GM12878 (cell line): ENCODE results near the gene SNRPA1. TPM values are rescaled to one million over a fixed set of nuclear protein-coding genes. Genes with fewer than 3 reads are reported as not detected.
A peak's percentile ranks its signal among the peaks of the same experiment; 100 is the strongest.

Experiments used
- ATAC-seq: fragments of 200-7000 bp; cut with Tn5 transposase; 3 replicates; pipeline ENCODE4 v1.9.1; 2020; ENCODE audit warnings: mild to moderate bottlenecking, moderate library complexity
- BruUV-seq: library from RNA; stranded (reverse); fragments of 400-500 nt; replicated peaks from 2 replicates; lab custom pipeline; 2021; lab: Mats Ljungman, UMichigan
- CTCF ChIA-PET: fragments of 300-600 bp; sonication (Branson Sonifier 250); formaldehyde crosslinking; extraction: SDS; loops from one replicate; lab custom pipeline; 2021; ENCODE audit warnings: inconsistent platforms; lab: Yijun Ruan, JAX
- POLR2A ChIA-PET: fragments of 350-600 bp; formaldehyde crosslinking; extraction: SDS; loops from one replicate; lab custom pipeline; 2021; ENCODE audit warnings: inconsistent platforms; lab: Charles Lee
- RAD21 ChIA-PET: fragments of 300-600 bp; sonication (Branson Sonifier 250); formaldehyde crosslinking; loops from one replicate; lab custom pipeline; 2023; ENCODE audit warnings: antibody characterized with exemption; ENCODE audit not compliant: unreplicated experiment; lab: Charles Lee
- SMC1A ChIA-PET: fragments of 300-600 bp; sonication (Branson Sonifier 250); formaldehyde crosslinking; loops from one replicate; lab custom pipeline; 2023; ENCODE audit not compliant: unreplicated experiment, uncharacterized antibody; lab: Charles Lee
- DNase-seq: peaks from one replicate; pipeline ENCODE4 v3.0.0-alpha.2; 2011; ENCODE audit warnings: low read depth, low spot score
- FAIRE-seq: peaks from 3 replicates; lab custom pipeline; 2011; peaks lifted over from hg19 to GRCh38; lab: Jason Lieb, UNC
- H2AFZ ChIP-seq: 2 replicates; pipeline ENCODE4 v1.6.0; 2011; ENCODE audit warnings: low read depth, low read length, control low read depth; ENCODE audit not compliant: control insufficient read depth
- H3K27ac ChIP-seq: 2 replicates; pipeline ENCODE4 v1.5.1; 2011; ENCODE audit warnings: control low read depth; ENCODE audit not compliant: control insufficient read depth, insufficient read depth
- H3K27me3 ChIP-seq, 2 experiments: replicated peaks in 1 of 2; 2 replicates each; pipeline versions ENCODE4 v1.6.0 to v1.6.1; 2011; ENCODE audit warnings: low read length in 1 of 2; ENCODE audit not compliant: control insufficient read depth in 2 of 2, insufficient read depth in 2 of 2
- H3K36me3 ChIP-seq, 2 experiments: 2 replicates each; pipeline ENCODE4 v1.5.1; 2011; ENCODE audit warnings: low read length in 1 of 2; ENCODE audit not compliant: control insufficient read depth in 2 of 2, insufficient read depth in 2 of 2
- H3K4me1 ChIP-seq: 2 replicates; pipeline ENCODE4 v1.6.1; 2011; ENCODE audit warnings: mild to moderate bottlenecking, low read length, moderate library complexity, mixed read lengths; ENCODE audit not compliant: control insufficient read depth, insufficient read depth
- H3K4me2 ChIP-seq: 2 replicates; pipeline ENCODE4 v1.6.0; 2011; ENCODE audit warnings: control low read depth; ENCODE audit not compliant: control insufficient read depth, insufficient read depth
- H3K4me3 ChIP-seq: fragments of 200-600 bp; sonication (generic); 2 replicates; pipeline ENCODE4 v1.5.1; 2016
- H3K79me2 ChIP-seq: 2 replicates; pipeline ENCODE4 v1.6.0; 2011; ENCODE audit warnings: low read length; ENCODE audit not compliant: control insufficient read depth, insufficient read depth
- H3K9ac ChIP-seq: 2 replicates; pipeline ENCODE4 v1.8.0; 2011; ENCODE audit warnings: low read length, control low read depth, mixed read lengths; ENCODE audit not compliant: control insufficient read depth, insufficient read depth
- H3K9me3 ChIP-seq: replicated peaks from 3 replicates; pipeline ENCODE4 v1.5.1; 2011; ENCODE audit warnings: mild to moderate bottlenecking, low read length; ENCODE audit not compliant: control insufficient read depth, insufficient read depth
- H4K20me1 ChIP-seq: 2 replicates; pipeline ENCODE4 v1.6.0; 2011; ENCODE audit not compliant: control insufficient read depth, insufficient read depth
- BCL11A ChIP-seq: IDR thresholded peaks from 2 replicates; pipeline ENCODE4 v1.6.1; 2011; ENCODE audit warnings: low read depth, low read length
- DPF2 ChIP-seq: fragments of 450-650 bp; IDR thresholded peaks from 2 replicates; pipeline ENCODE4 v1.6.1; 2017; ENCODE audit warnings: mild to moderate bottlenecking
- EGR1 ChIP-seq, 2 experiments: IDR thresholded peaks; 1 replicate in 1 of 2; 2 replicates in 1 of 2; pipeline ENCODE4 v1.6.1; 2011 to 2012; ENCODE audit warnings: low read depth in 2 of 2, low read length in 2 of 2, borderline replicate concordance in 1 of 2, mild to moderate bottlenecking in 1 of 2, moderate library complexity in 1 of 2
- ESRRA ChIP-seq: IDR thresholded peaks from 2 replicates; pipeline ENCODE4 v1.6.1; 2012; ENCODE audit warnings: mild to moderate bottlenecking, low read length, improper control_type of control experiment
- JUND ChIP-seq: IDR thresholded peaks from 2 replicates; pipeline ENCODE4 v1.6.1; 2012; ENCODE audit warnings: low read depth, mild to moderate bottlenecking, low read length, improper control_type of control experiment, moderate library complexity
- PAX8 ChIP-seq: fragments of 450-650 bp; IDR thresholded peaks from 2 replicates; pipeline ENCODE4 v1.6.1; 2017; ENCODE audit warnings: mild to moderate bottlenecking, moderate library complexity
- SREBF2 ChIP-seq: IDR thresholded peaks from 2 replicates; pipeline ENCODE4 v1.6.1; 2012; ENCODE audit warnings: mild to moderate bottlenecking, low read length
- SUPT20H ChIP-seq: IDR thresholded peaks from 2 replicates; pipeline ENCODE4 v1.6.1; 2011; ENCODE audit warnings: low read depth, mild to moderate bottlenecking, low read length, moderate library complexity, borderline replicate concordance; ENCODE audit not compliant: control insufficient read depth
- TCF12 ChIP-seq: IDR thresholded peaks from 2 replicates; pipeline ENCODE4 v1.6.1; 2011; ENCODE audit warnings: low read depth, mild to moderate bottlenecking, low read length
- ZSCAN29 ChIP-seq: fragments of 450-650 bp; IDR thresholded peaks from 2 replicates; pipeline ENCODE4 v1.6.1; 2017; ENCODE audit warnings: mild to moderate bottlenecking, moderate library complexity
- WGBS: methylation state at CpG from one replicate; pipeline ENCODE4 v1.1.6; 2016; ENCODE audit warnings: low lambda C conversion rate; ENCODE audit not compliant: insufficient replicate concordance, insufficient coverage; ENCODE audit errors: missing lambda C conversion rate; 5-methylcytosine and 5-hydroxymethylcytosine counted together
- in situ Hi-C: fragments of 300-500 bp; cut with MboI; formaldehyde crosslinking; loops from 9 replicates; pipeline ENCODE4 v1.14.3; 2018; ENCODE audit warnings: mixed read lengths
- intact Hi-C: fragments of 100-400 bp; cut with micrococcal nuclease; formaldehyde crosslinking; loops from one replicate; pipeline ENCODE4 v1.14.2; 2022; ENCODE audit not compliant: unreplicated experiment
- polyA plus RNA-seq, 11 experiments: library from polyadenylated mRNA; depleted of rRNA in 4 of 11; unstranded in 6 of 11; stranded (reverse) in 5 of 11; fragments of >200 nt; fragmentation: Nextera tagmentation in 4 of 11; fragmentation: Illumina TruSeq in 1 of 11; extraction: Ambion mirVana in 4 of 11; extraction: Trizol in 1 of 11; gene quantifications; 1 replicate in 1 of 11; 2 replicates in 10 of 11; pipeline versions ENCODE4 v1.2.1 to v1.2.3, GENCODE V29; 2011 to 2016; ENCODE audit warnings: inconsistent platforms in 2 of 11, missing spikeins in 2 of 11, low read depth in 1 of 11
- total RNA-seq, 4 experiments: library from RNA; depleted of rRNA in 3 of 4; stranded (reverse); fragments of >200 nt in 3 of 4; fragmentation: Illumina TruSeq in 1 of 4; extraction: Trizol in 1 of 4; gene quantifications; 2 replicates each; pipeline versions ENCODE4 v1.2.1 to v1.2.3, GENCODE V29; 2013 to 2021
- TF ChIP-seq, protein P1 (sequence below): fragments of 450-650 bp; IDR thresholded peaks from 2 replicates; pipeline ENCODE4 v1.6.1; 2017; ENCODE audit warnings: antibody characterized with exemption, mild to moderate bottlenecking, moderate library complexity
- TF ChIP-seq, protein P2 (sequence below): IDR thresholded peaks from 2 replicates; pipeline ENCODE4 v1.6.1; 2011; ENCODE audit warnings: low read depth, mild to moderate bottlenecking, low read length, moderate library complexity, borderline replicate concordance; ENCODE audit errors: extremely low read depth

SNRPA1 gene
- total and polyA plus RNA-seq, 10 of the 15 experiments (the other 5 are each of a cell fraction or from before 2014, with no cell fraction given): 59.9 to 267 (median 161) TPM

DNA sequence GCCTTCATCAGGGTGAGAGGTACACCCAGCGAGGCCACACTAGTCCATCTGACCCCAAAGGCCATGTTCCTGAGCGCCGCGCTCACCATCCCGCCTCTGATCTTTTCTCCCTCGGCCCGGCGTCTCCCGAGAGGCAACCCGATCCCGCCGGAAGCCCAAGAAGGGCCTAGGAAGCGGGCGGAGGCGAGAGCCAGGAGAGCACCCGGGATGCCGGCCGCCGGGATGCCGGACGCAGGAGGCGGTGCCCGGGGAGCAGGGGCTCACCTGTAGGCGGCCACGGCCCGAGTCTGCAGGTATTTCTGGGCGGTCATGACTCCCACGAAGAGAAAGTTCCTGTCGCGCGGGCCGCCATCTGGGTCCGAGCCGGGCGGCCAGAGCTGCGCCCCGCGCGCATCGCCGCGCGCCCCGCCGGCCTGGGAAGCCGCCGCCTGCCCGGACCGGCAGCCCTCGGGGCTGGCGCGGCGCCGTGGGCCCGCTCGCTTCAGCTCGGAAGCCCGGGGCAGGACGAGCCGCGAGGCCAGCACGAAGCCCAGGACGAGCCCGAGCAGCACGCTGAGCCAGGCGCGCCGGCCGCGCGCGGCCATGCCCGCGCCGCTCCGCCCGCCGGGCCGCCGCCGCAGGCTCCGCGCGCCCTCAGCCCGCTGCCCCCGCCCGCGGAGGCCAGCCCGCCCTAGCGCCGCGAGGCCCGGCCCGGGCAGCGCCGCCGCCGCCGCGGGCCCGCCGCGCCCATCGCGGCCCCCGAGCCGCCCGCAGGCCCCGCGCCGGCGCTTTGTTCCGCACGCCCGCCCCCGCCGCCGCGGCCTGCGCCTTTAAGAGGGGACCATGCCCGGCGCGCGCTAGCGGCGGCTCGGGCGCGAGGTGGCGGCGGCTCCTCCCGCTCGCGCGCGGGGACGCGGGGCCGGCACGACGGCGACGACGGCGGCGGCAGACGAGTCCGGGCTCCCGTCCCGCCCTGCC lies 43.9 kb downstream of the SNRPA1 start (continued):
- TF ChIP-seq, protein P1, sequence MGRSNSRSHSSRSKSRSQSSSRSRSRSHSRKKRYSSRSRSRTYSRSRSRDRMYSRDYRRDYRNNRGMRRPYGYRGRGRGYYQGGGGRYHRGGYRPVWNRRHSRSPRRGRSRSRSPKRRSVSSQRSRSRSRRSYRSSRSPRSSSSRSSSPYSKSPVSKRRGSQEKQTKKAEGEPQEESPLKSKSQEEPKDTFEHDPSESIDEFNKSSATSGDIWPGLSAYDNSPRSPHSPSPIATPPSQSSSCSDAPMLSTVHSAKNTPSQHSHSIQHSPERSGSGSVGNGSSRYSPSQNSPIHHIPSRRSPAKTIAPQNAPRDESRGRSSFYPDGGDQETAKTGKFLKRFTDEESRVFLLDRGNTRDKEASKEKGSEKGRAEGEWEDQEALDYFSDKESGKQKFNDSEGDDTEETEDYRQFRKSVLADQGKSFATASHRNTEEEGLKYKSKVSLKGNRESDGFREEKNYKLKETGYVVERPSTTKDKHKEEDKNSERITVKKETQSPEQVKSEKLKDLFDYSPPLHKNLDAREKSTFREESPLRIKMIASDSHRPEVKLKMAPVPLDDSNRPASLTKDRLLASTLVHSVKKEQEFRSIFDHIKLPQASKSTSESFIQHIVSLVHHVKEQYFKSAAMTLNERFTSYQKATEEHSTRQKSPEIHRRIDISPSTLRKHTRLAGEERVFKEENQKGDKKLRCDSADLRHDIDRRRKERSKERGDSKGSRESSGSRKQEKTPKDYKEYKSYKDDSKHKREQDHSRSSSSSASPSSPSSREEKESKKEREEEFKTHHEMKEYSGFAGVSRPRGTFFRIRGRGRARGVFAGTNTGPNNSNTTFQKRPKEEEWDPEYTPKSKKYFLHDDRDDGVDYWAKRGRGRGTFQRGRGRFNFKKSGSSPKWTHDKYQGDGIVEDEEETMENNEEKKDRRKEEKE: 0 out of 2 replicates have a peak, but pooled peaks have one; percentile 54
- TF ChIP-seq EGR1 (IDR thresholded peaks at IDR 0.05; ENCODE audit: borderline replicate concordance in 1 of 2, low read depth in 2 of 2, low read length in 2 of 2): peak in 1 of 2 experiments; percentile 70; a peak in 2 of 3 replicates
- TF ChIP-seq, protein P2, sequence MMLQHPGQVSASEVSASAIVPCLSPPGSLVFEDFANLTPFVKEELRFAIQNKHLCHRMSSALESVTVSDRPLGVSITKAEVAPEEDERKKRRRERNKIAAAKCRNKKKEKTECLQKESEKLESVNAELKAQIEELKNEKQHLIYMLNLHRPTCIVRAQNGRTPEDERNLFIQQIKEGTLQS: no peak
- no peak for TF ChIP-seq TCF12

DNA sequence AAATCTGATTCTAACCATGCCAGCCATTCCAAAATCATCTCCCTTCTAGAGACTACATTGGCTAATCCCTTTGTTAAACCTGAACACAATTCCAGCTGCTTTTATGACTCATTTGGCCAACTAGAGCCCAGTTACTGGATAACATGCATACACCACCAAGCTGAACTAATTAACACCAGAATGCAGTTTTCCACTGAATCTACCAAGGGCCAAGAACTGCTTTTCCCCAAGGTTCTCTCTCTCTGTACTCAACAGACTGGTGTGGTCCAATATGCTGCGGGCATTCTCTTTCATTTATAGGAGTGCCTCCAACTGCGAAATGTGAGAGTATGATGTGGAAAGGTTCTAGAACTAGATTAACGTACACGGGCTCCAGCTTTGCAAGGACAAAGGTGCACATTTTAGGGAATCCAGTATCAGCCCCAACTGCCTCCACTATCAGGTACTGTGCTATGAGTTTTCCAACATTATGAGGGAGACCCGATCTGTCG lies 44.7 kb downstream of the SNRPA1 start:
- SMC1A ChIA-PET: interaction anchor here (0.6 to 3.2 kb wide), 5 partner anchors 10 to 162 kb away, joined by 3 to 23 read pairs (median 5); no protein-coding TSS in a partner anchor
- Histone ChIP-seq H3K4me2 (peak overlapping the region; percentile 86), H3K36me3 (no peaks in the 10 kb centered on the region), H4K20me1 (no peaks in the 10 kb centered on the region), H3K27me3 (no peaks in the 10 kb centered on the region), H3K27ac (no peak overlapping the region; the same call in 1 of the 2 replicates), H3K4me3 (peak overlapping the region; percentile 91), H3K9ac (peak overlapping the region; percentile 57), H3K4me1 (peaks cover 3% of the 10 kb centered on the region), H3K79me2 (peaks cover 55% of the 10 kb centered on the region), H3K9me3 (no peaks in the 10 kb centered on the region)
- ATAC-seq (no peak), FAIRE-seq (no peak), DNase-seq (no peak)
- WGBS: 25% methylated on average over 6 of the region's 6 CpGs
- intact Hi-C loops (loop anchor here (2.0 kb wide), 2 partner anchors 62 to 124 kb away; no protein-coding TSS in a partner anchor), in situ Hi-C loops (no loop called here)
- TF ChIP-seq DPF2 (no peak), JUND (no peak), ESRRA (no peak), ZSCAN29 (no peak), SREBF2 (no peak), SUPT20H (no peak), BCL11A (no peak), PAX8 (no peak)
- TF ChIP-seq, all 136 proteins: peak for 0
- no TSS peak for BruUV-seq
- RAD21 ChIA-PET: interaction anchor here (0.9 to 2.4 kb wide), 7 partner anchors 10 to 165 kb away, joined by 3 to 17 read pairs (median 3); no protein-coding TSS in a partner anchor
- POLR2A ChIA-PET: interaction anchor here (1.0 to 1.1 kb wide), 2 partner anchors 10 to 17 kb away, joined by 3 read pairs; no protein-coding TSS in a partner anchor
- no peak overlapping the region for H2AFZ ChIP-seq
- CTCF ChIA-PET: interaction anchor here (0.9 to 2.1 kb wide), 7 partner anchors 11 to 161 kb away, joined by 3 to 8 read pairs (median 4); no protein-coding TSS in a partner anchor
